SJCRH30 (cell line): ENCODE results near the gene SLC44A1. TPM values are rescaled to one million over a fixed set of nuclear protein-coding genes. Genes with fewer than 3 reads are reported as not detected.

ENCODE experiments used
- DNase-seq, 2 experiments: peaks; one replicate each; pipeline ENCODE4 v3.0.0-alpha.2; 2015 to 2020
- H3K27ac ChIP-seq: fragments of 250-450 bp; sonication (Bioruptor Pico); 2 replicates; pipeline ENCODE4 v1.5.1; 2020; ENCODE audit warnings: mild to moderate bottlenecking, moderate library complexity
- H3K27me3 ChIP-seq: fragments of 250-450 bp; sonication (Bioruptor Pico); 2 replicates; pipeline ENCODE4 v1.5.1; 2020; ENCODE audit warnings: mild to moderate bottlenecking, moderate library complexity
- H3K36me3 ChIP-seq: fragments of 250-450 bp; sonication (Bioruptor Pico); 2 replicates; pipeline ENCODE4 v1.5.1; 2020; ENCODE audit warnings: mild to moderate bottlenecking, moderate library complexity
- H3K4me1 ChIP-seq: fragments of 250-450 bp; sonication (Bioruptor Pico); 2 replicates; pipeline ENCODE4 v1.5.1; 2020; ENCODE audit warnings: mild to moderate bottlenecking, moderate library complexity
- H3K4me3 ChIP-seq: fragments of 250-450 bp; sonication (Bioruptor Pico); 2 replicates; pipeline ENCODE4 v1.5.1; 2020; ENCODE audit warnings: mild to moderate bottlenecking, moderate library complexity
- H3K9me3 ChIP-seq: fragments of 250-450 bp; sonication (Bioruptor Pico); replicated peaks from 2 replicates; pipeline ENCODE4 v1.5.1; 2020; ENCODE audit warnings: mild to moderate bottlenecking, moderate library complexity
- total RNA-seq: library from RNA; depleted of rRNA; stranded (reverse); fragments of >200 nt; shearing (Covaris generic); gene quantifications from 2 replicates; pipeline ENCODE4 v1.2.3, GENCODE V29; 2014; rRNA removed

Gene SLC44A1
- total RNA-seq, result 17.9 and 18.3 TPM in 2 replicates

- peak within 1 kb of the TSS; percentile 73 for H3K4me3 ChIP-seq
- peak; percentile 97 for DNase-seq
- H3K36me3 ChIP-seq, result no peaks in the 10 kb centered on the region
- H3K27me3 ChIP-seq, result no peaks in the 10 kb centered on the region
- H3K27ac ChIP-seq, result peak within 1 kb of the TSS; percentile 4; the same call in 1 of the 2 replicates
- H3K4me1 ChIP-seq, result peaks cover 9% of the 10 kb centered on the region; the same call in 1 of the 2 replicates
- no peaks in the 10 kb centered on the region for H3K9me3 ChIP-seq
Measured at GRCh38 chr9:105244003-105244733, at the start of gene SLC44A1. TSS of gene SLC44A1 (plus strand) at chr9:105244651. CDS start at chr9:105244869, 218 bp downstream.

DNA sequence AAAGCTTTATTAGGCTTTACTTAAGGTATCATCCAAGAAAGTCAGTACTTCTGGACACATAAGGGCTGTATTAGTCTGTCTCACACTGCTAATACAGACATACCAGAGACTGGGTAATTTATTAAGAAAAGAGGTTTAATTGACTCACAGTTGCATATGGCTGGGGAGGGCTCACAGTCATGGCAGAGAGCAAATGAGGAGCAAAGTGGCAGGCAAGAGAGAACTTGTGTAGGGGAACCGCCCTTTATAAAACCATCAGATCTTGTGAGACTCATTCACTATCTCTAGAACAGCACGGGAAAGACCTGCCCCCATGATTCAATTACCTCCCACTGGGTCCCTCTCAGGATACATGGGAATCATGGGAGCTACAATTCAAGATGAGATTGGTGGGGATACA is 49.2 kb upstream of the SLC44A1 start:
- H3K9me3 ChIP-seq, result no peaks in the 10 kb centered on the region
- no peak overlapping the region for H3K27ac ChIP-seq
- no peak for DNase-seq
- H3K36me3 ChIP-seq, result no peaks in the 10 kb centered on the region
- no peaks in the 10 kb centered on the region for H3K27me3 ChIP-seq
- H3K4me1 ChIP-seq, result no peaks in the 10 kb centered on the region
- no peak overlapping the region for H3K4me3 ChIP-seq

GRCh38 chr9:105198023-105198422 is 46.4 kb upstream of the SLC44A1 start:
- Histone ChIP-seq H3K4me1 (no peaks in the 10 kb centered on the region), H3K27me3 (0 out of 2 replicates have a peak, but pooled peaks cover 4% of the 10 kb centered on the region), H3K27ac (no peak overlapping the region), H3K36me3 (no peaks in the 10 kb centered on the region), H3K9me3 (no peaks in the 10 kb centered on the region), H3K4me3 (no peak overlapping the region)
- DNase-seq, result no peak

DNA sequence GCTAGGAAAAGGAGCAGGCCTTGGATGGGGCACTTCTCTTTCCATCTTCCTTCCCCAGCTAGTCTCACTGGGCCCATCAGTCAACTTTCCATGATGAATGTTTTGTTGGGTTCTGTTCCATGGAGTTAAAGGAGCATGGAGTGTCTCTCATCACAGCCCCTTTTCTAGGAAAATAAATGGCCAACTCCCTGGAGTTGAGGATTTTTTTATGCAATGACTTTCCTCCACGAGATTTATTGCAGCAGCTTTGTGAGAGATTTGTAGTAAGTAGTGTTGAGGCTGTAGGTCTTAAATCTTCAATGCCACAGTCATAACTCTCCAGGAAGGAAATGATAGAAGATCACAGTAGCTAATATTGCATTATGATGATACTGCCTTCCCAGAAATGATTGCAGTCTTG is 45.6 kb upstream of the SLC44A1 start:
- H3K9me3 ChIP-seq, result no peaks in the 10 kb centered on the region
- DNase-seq, result no peak
- H3K27ac ChIP-seq, result no peak overlapping the region
- no peaks in the 10 kb centered on the region for H3K4me1 ChIP-seq
- no peak overlapping the region for H3K4me3 ChIP-seq
- H3K27me3 ChIP-seq, result 0 out of 2 replicates have a peak, but pooled peaks cover 4% of the 10 kb centered on the region
- no peaks in the 10 kb centered on the region for H3K36me3 ChIP-seq

DNA sequence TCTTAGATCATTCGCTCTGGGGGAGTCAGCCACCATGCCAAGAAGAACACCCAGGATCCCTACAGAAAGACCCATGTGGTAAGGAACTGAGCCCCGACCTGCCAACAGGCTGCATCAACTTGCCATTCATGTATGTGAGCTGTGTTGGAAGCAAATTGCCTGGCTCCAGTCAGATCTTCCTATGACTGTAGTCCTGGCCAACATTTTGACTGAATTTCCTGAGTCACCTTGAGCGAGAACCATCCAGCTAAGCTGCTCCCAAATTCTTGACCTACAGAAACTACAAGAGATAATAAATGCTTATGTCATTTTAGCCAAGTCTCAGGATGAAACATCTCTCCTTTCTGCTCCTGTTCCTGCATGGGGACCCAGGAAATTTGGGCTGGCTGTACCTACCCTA is 40.0 kb upstream of the SLC44A1 start:
- no peaks in the 10 kb centered on the region for H3K9me3 ChIP-seq
- no peaks in the 10 kb centered on the region for H3K36me3 ChIP-seq
- no peak overlapping the region for H3K27ac ChIP-seq
- 0 out of 2 replicates have a peak, but pooled peaks cover 4% of the 10 kb centered on the region for H3K27me3 ChIP-seq
- no peak overlapping the region for H3K4me3 ChIP-seq
- no peaks in the 10 kb centered on the region for H3K4me1 ChIP-seq
- DNase-seq, result no peak

GRCh38 chr9:105205787-105206495 is 38.5 kb upstream of the SLC44A1 start:
- DNase-seq, result no peak
- Histone ChIP-seq H3K9me3 (no peaks in the 10 kb centered on the region), H3K27ac (no peak overlapping the region)

DNA sequence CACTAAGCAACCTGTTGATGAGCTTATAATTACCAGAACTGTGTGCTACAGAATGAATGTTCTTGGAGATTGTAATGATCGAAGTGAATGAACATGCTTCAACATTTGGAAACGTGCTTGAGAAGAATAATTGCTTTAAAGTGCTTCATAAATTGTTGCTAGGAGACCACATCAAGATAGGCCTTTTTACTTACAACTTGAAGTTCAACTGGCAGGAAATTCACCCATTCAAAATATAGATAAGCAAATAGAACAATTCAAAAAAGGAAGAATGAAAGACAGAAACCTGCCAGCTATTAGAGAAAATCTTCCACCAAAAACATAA is 38.0 kb upstream of the SLC44A1 start:
- no peak overlapping the region for H3K27ac ChIP-seq
- H3K4me3 ChIP-seq, result no peak overlapping the region
- H3K4me1 ChIP-seq, result no peaks in the 10 kb centered on the region
- no peak for DNase-seq
- no peaks in the 10 kb centered on the region for H3K9me3 ChIP-seq
- no peaks in the 10 kb centered on the region for H3K27me3 ChIP-seq
- H3K36me3 ChIP-seq, result no peaks in the 10 kb centered on the region

More at GRCh38 chr9:105205787-105206495, 38.5 kb upstream of the SLC44A1 start:
- H3K36me3 ChIP-seq, result no peaks in the 10 kb centered on the region
- no peaks in the 10 kb centered on the region for H3K27me3 ChIP-seq
- no peaks in the 10 kb centered on the region for H3K4me1 ChIP-seq
- H3K4me3 ChIP-seq, result no peak overlapping the region

- Histone ChIP-seq H3K36me3 (no peaks in the 10 kb centered on the region), H3K27ac (no peak overlapping the region), H3K4me3 (no peak overlapping the region), H3K4me1 (no peaks in the 10 kb centered on the region), H3K9me3 (no peaks in the 10 kb centered on the region), H3K27me3 (no peaks in the 10 kb centered on the region)
- DNase-seq, result no peak
Measured at GRCh38 chr9:105206821-105207699, 37.4 kb upstream of the SLC44A1 start.

DNA sequence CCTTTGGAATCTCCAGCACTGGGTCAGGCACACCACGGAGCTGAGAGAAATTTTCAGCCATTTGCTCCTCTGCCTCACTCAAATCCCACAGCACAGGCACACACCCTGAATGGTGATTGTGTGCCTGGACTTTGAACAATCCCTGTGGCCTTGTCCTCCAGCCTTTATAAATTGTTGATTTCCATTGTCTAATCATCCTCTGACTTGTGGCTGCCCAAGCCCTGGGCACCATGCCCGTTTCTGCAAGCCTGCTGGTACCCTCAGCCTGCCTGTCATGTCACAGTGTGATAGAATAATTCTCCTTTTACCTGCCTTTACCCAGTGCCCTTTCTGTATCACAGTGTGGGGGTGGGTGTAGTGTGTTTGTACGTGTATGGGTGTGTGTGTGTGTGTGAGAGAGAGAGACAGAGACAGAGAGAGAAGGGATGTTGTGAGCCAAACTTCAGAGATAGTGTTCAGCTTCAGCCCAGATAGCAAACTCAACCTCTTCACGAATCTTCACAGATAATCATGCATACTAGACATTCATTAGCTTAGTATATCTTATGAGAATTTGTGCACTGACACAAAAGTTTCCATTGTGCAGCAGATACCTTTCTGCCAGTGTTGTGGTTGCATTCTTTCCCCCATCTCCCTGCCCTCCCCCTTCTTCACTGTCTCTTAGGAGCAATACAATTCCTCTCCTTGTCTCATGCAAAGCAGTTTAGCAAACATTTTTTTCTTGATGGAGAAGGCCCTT is 27.8 kb upstream of the SLC44A1 start:
- no peak for DNase-seq
- Histone ChIP-seq H3K27ac (no peak overlapping the region), H3K27me3 (no peaks in the 10 kb centered on the region), H3K4me1 (no peaks in the 10 kb centered on the region), H3K36me3 (no peaks in the 10 kb centered on the region), H3K4me3 (no peak overlapping the region), H3K9me3 (no peaks in the 10 kb centered on the region)

DNA sequence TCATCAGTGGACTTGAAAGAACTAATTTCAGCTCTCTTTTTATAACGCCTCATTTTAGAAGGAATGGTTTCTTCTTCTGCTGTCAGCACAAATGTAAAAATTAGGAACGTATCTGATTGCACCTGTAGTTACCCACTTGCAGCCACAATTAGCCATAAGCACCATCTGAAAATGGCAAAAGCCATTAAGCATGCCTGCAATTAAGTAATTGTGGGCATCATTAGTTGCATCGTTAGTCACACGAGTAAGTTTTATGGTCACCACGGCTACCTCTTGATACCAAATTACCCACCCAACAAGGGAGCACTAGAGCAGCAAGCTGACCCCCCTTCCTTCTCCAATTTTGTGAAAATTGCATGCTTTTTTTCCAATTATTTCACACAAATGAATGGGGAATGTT is 25.8 kb upstream of the SLC44A1 start:
- H3K36me3 ChIP-seq, result no peaks in the 10 kb centered on the region
- no peak overlapping the region for H3K27ac ChIP-seq
- no peak overlapping the region for H3K4me3 ChIP-seq
- no peak for DNase-seq
- no peaks in the 10 kb centered on the region for H3K4me1 ChIP-seq
- H3K9me3 ChIP-seq, result peaks cover 5% of the 10 kb centered on the region; the same call in 1 of the 2 replicates
- no peaks in the 10 kb centered on the region for H3K27me3 ChIP-seq

- no peak overlapping the region for H3K4me3 ChIP-seq
- H3K36me3 ChIP-seq, result no peaks in the 10 kb centered on the region
- H3K9me3 ChIP-seq, result peaks cover 7% of the 10 kb centered on the region
- no peak for DNase-seq
- H3K27me3 ChIP-seq, result no peaks in the 10 kb centered on the region
- H3K27ac ChIP-seq, result no peak overlapping the region
- no peaks in the 10 kb centered on the region for H3K4me1 ChIP-seq
Measured at GRCh38 chr9:105219291-105219805, 25.1 kb upstream of the SLC44A1 start.

- no peak for DNase-seq
- Histone ChIP-seq H3K4me3 (no peak overlapping the region), H3K4me1 (no peaks in the 10 kb centered on the region), H3K27ac (no peak overlapping the region), H3K27me3 (no peaks in the 10 kb centered on the region), H3K9me3 (peaks cover 7% of the 10 kb centered on the region), H3K36me3 (no peaks in the 10 kb centered on the region)
Measured at GRCh38 chr9:105220451-105220850, 24.0 kb upstream of the SLC44A1 start.

- no peaks in the 10 kb centered on the region for H3K4me1 ChIP-seq
- peaks cover 7% of the 10 kb centered on the region for H3K9me3 ChIP-seq
- DNase-seq, result no peak
- no peaks in the 10 kb centered on the region for H3K36me3 ChIP-seq
- no peak overlapping the region for H3K4me3 ChIP-seq
- no peak overlapping the region for H3K27ac ChIP-seq
- H3K27me3 ChIP-seq, result no peaks in the 10 kb centered on the region
Measured at GRCh38 chr9:105223544-105224140, 20.8 kb upstream of the SLC44A1 start.

- Histone ChIP-seq H3K27me3 (no peaks in the 10 kb centered on the region), H3K36me3 (no peaks in the 10 kb centered on the region), H3K4me1 (no peaks in the 10 kb centered on the region), H3K9me3 (peaks cover 7% of the 10 kb centered on the region), H3K27ac (no peak overlapping the region), H3K4me3 (no peak overlapping the region)
- no peak for DNase-seq
Measured at GRCh38 chr9:105226055-105226454, 18.4 kb upstream of the SLC44A1 start.
